Measurements from ENCODE around the gene OCA2. TPM values are rescaled to one million over a fixed set of nuclear protein-coding genes. Genes with fewer than 3 reads are reported as not detected.

OCA2 gene
- total RNA-seq, 1 experiment from 2014 or later: 0.09 TPM

DNA sequence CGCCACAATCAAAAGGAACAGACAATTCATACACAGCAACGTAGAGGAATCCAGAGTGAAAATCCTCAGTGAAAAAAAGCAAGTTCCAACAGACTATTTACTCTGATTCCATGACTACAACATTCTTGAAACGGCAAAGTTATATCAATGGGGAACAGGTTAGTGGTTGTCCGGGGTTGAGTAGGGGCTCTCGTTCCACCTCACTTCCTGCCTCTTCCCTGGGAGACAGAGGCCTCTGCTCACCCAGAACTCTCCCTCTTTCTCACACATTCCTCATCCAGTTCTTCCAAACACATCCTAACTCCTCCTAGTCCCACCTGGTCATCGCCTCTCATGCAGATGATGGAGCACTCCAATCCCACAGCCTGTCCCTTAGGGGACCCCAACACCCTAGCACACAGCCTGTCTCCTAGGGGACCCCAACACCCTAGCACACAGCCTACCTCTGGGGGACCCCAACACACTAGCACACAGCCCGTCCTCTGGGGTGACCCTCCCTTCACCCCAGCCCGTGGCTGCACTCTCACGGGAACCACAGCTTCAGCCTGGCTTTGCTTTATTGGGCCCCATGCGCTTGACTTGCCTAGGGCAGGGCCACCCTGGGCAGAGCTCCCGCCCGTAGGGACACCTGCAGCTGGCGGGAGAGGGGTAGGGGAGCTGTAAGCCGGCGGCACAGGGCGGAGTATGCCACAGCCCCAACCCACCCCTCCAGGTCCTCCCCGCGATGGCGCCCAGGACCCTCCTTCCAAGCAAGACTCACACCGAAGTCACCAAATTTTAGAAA, 5.2 kb downstream of the OCA2 start:
- BruUV-seq (replicated peaks): no TSS peak
- ChIA-PET CTCF (no interaction called here), POLR2A (ENCODE audit: low non-redundant PET) (no interaction called here)
- Histone ChIP-seq H3K36me3 (ENCODE audit: insufficient read depth, low read length, poor library complexity, severe bottlenecking) (no peaks in the 10 kb centered on the region), H3K27ac (ENCODE audit: low read depth, low read length, poor library complexity, severe bottlenecking) (no peak overlapping the region), H3K4me3 (ENCODE audit: low read depth, low read length, poor library complexity, severe bottlenecking) (no peak overlapping the region), H3K9me3 (ENCODE audit: low read depth, low read length, poor library complexity, severe bottlenecking) (peaks cover 3% of the 10 kb centered on the region), H3K27me3 (replicated peaks; ENCODE audit: insufficient read depth, low read depth, low read length, poor library complexity) (peaks cover 19% of the 10 kb centered on the region), H3K4me1 (ENCODE audit: insufficient read depth, low read length, poor library complexity, severe bottlenecking) (peaks cover 9% of the 10 kb centered on the region)
- no peak for DNase-seq (ENCODE audit: low spot score)
- no peak for TF ChIP-seq EZH2 (IDR thresholded peaks at IDR 0.05; ENCODE audit: borderline replicate concordance, low read depth, low read length, poor library complexity, severe bottlenecking)
- intact Hi-C loops (cut with micrococcal nuclease; ENCODE audit: unreplicated experiment): no loop called here

GRCh38 chr15:28091313-28091712, 7.8 kb downstream of the OCA2 start:
- CTCF ChIA-PET: interaction anchor here (0.6 kb wide), 1 partner anchor 1201 kb away, joined by 3 read pairs; no protein-coding TSS in a partner anchor
- H3K27ac ChIP-seq (ENCODE audit: low read depth, low read length, poor library complexity, severe bottlenecking): no peak overlapping the region
- no peaks in the 10 kb centered on the region for H3K27me3 ChIP-seq (replicated peaks; ENCODE audit: insufficient read depth, low read depth, low read length, poor library complexity)
- POLR2A ChIA-PET (ENCODE audit: low non-redundant PET): no interaction called here
- no peaks in the 10 kb centered on the region for H3K36me3 ChIP-seq (ENCODE audit: insufficient read depth, low read length, poor library complexity, severe bottlenecking)
- H3K9me3 ChIP-seq (ENCODE audit: low read depth, low read length, poor library complexity, severe bottlenecking): peaks cover 3% of the 10 kb centered on the region
- no peaks in the 10 kb centered on the region for H3K4me1 ChIP-seq (ENCODE audit: insufficient read depth, low read length, poor library complexity, severe bottlenecking)
- no peak for DNase-seq (ENCODE audit: low spot score)
- TF ChIP-seq EZH2 (IDR thresholded peaks at IDR 0.05; ENCODE audit: borderline replicate concordance, low read depth, low read length, poor library complexity, severe bottlenecking) (no peak), CTCF (conservative IDR thresholded peaks at IDR 0.05; ENCODE audit: low read depth, low read length) (no peak)
- intact Hi-C loops (cut with micrococcal nuclease; ENCODE audit: unreplicated experiment): no loop called here
- H3K4me3 ChIP-seq (ENCODE audit: low read depth, low read length, poor library complexity, severe bottlenecking): no peak overlapping the region
- no TSS peak for BruUV-seq (replicated peaks)

- TF ChIP-seq CTCF (conservative IDR thresholded peaks at IDR 0.05; ENCODE audit: low read depth, low read length) (peak; percentile 78), EZH2 (IDR thresholded peaks at IDR 0.05; ENCODE audit: borderline replicate concordance, low read depth, low read length, poor library complexity, severe bottlenecking) (no peak)
- Histone ChIP-seq H3K27me3 (replicated peaks; ENCODE audit: insufficient read depth, low read depth, low read length, poor library complexity) (no peaks in the 10 kb centered on the region), H3K36me3 (ENCODE audit: insufficient read depth, low read length, poor library complexity, severe bottlenecking) (no peaks in the 10 kb centered on the region), H3K4me1 (ENCODE audit: insufficient read depth, low read length, poor library complexity, severe bottlenecking) (no peaks in the 10 kb centered on the region), H3K27ac (ENCODE audit: low read depth, low read length, poor library complexity, severe bottlenecking) (no peak overlapping the region), H3K4me3 (ENCODE audit: low read depth, low read length, poor library complexity, severe bottlenecking) (no peak overlapping the region), H3K9me3 (ENCODE audit: low read depth, low read length, poor library complexity, severe bottlenecking) (peaks cover 2% of the 10 kb centered on the region)
- POLR2A ChIA-PET (ENCODE audit: low non-redundant PET): no interaction called here
- peak; percentile 70 for DNase-seq (ENCODE audit: low spot score)
- CTCF ChIA-PET: no interaction called here
- intact Hi-C loops (cut with micrococcal nuclease; ENCODE audit: unreplicated experiment): no loop called here
- no TSS peak for BruUV-seq (replicated peaks)
Measured at GRCh38 chr15:28086175-28086703, 12.9 kb downstream of the OCA2 start.
